Measurements from ENCODE around the gene PSORS1C2.
A peak's percentile ranks its signal among the peaks of the same experiment; 100 is the strongest.

PSORS1C2 gene

DNA sequence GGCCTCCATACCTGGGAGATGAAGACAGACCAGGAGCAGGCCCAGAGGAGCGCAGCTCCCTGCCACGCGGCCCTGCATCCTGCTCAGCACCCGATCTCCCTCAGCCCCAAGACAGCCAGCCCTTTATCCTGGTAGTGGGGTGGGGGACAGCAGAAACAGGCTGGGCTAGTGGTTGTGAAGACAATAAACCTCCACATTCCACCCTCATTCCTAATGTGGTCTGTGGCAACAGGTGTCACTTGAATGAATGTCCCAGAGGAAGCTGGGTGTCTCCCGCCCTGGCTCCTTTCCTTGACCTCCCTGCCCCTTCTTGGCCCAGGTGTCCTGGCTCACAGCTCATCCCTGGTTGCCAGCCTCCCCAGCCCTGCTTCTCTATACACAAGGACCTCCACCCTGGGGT is 26.4 kb downstream of the PSORS1C2 start, which contains the start of gene C6orf15:
Gene C6orf15, minus strand, starts transcription at position 98 of the 400 bp plus-strand sequence. Its CDS starts 20 bp downstream, at position 78.
- DNase-seq = no peak

DNA sequence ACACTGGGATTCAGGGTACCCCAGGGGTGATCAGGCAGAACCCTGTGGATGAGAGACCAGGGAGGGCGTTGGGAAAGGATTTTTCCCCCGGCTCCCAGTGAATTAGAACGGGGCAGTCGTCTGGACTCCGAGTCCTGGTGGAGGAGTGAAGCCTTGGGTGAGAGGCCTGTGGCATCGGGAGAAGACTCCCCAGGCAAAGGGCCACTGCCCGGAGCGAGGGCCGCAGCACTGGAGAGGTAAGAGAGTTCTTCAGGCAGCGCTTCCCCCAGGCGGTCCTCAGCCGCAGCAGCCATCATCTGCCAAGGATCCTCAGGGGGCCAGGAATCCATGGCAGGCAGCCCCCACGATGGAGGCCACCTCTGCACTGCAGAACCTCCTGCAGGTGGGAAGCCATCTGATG is 27.2 kb downstream of the PSORS1C2 start:
- DNase-seq = no peak

DNA sequence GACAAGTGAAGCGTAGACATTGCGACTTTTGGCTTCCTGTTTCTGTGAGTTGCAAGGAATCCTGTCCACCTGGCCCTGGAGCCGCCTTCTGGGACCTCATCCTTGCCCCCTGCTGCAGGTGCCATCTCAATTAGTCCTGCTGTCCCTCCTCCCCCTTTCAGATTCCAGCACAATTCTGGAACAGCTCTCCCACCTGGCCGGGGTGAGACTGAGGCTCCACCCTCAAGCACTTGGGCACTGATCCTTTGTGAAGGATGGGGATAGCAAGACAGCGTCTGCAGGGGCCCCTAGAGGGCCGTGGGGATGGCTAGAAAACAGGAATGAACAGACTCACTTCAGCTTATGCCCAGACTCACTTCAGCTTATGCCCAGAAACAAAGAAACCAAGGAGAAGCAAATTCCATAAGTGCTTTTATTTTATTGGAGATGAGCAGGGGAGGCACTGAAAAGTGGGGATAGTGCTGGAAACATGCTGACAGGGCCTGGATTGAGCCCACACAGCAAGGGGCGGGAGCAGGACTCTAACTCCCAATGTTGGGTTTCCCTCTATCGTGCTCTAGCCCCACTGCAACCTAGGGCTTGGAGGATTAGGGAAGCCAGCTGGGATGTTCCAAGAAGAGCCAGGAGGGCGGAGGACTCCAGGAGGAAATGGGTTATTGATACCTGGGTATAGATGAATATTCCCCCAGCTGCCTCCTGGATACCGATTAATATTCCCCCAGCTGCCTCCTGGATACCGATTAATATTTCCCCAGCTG is 27.9 kb downstream of the PSORS1C2 start:
- DNase-seq = no peak

DNA sequence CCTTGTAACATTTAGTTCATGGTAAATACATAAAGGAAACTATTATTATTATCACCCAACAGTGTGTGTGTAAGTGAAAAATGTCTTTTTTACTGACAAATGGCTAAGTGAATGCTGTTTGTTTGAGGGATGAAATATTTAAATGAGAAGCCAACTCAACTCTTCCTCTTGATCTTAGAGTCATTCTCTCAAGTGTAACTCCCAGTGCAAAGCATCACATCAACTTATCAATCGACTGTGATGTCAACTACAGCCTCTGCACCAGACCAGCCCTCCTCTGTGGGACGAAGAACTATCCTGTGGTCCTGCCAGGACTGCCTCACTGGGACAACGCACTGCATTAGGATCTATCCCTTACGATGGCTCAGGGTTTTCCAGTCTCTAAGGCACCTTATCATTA is 31.8 kb downstream of the PSORS1C2 start:
- DNase-seq = no peak

DNA sequence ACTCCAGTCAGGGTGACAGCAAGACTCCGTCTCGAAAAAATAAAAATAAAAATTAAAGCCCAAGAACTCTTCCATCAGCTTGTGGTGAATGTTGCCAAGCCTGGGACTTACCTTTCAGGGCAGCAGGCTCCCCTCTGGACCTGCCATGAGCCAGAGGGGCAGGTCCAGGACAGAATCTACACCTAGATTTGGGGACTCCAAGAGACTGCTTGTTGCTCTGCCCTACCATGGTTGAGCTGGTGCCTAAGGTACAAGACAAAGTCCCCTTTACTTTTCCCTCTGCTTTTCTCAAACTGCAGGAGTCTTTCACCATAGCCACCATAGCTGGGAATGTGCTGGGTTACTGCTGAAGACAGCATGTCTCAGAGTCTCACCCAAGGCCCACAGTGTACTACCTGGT is 35.7 kb downstream of the PSORS1C2 start:
- no peak for DNase-seq

DNA sequence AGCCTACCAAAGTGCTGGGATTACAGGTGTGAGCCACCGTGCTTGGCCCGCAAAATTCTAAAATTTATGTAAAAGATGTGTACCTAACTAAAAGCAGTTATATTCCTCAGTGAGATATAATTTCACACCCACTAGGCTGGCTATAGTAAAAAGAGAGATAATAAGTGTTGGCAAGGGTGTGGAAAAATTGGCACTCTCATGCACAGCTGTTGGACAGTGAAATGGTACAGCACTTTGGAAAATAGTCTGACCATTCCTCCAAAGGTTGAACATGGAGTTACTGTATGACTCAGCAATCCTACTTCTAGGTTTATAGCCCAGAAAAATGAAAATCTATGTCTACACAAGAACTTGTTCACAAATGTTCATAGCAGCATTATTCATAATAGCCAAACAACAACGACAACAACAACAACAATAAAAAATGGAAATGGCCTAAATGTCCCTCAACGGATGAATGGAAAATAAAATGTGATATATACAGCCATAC is 40.4 kb downstream of the PSORS1C2 start:
- no peak for DNase-seq

DNA sequence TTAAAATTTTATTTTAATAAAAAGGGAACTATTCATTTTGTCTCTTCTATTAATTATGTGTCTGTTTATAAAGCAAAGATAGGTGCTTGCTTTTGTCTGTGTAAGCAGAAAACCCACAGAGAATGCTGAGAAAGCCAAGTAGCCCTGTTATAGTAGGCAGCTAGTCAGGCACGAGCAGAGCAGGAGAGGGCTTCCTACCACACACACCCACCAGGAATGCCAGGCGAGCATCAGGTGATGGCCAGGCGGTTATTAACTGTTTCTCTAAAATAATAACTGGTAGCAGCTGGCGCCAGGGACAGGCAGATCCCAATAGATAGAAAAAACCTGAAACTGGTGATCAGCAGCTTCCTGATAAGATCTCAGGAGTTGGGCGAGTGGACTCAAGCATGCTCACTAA is 42.2 kb downstream of the PSORS1C2 start:
- no peak for DNase-seq

DNA sequence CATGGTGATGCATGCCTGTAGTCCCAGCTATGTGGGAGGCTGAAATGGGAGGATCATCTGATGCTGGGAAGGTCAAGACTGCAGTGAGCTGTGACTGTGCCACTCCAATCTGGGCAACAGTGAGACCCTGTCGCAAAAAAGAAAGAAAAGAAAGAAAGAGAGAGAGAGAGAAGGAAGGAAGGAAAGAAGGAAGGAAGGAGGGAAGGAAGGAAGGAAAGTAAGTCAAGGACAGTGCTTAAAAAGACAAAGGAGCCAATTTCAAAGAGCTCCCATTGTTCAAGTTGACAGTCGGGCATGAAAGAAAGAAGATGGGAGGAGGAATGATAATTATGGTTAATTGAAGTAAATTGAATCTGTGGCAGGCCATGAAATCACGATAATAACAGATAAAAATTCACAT is 42.7 kb downstream of the PSORS1C2 start:
- no peak for DNase-seq

DNA sequence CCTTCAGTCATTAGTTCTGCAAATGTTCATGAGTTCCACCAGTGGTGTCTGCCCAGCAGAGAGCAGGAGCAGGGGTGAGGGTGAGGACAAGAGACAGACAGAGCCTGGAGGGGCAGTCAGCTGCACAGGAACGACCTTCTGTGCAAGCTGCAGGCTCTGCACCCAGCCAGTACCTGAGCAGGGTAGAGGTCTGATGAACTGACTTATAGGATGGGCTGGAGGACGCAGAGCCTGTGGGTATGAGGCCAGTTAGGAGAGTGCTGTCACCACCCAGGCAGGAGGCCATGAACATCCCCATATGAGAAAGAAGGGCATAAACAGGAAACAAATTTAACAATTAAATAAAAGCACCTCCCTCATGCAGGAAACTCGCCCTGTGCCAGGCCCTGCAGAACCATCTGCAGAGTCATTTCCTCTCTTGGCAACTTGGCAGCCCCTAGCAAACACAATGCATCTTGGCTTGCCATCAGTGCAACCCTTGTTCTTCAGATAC is 44.4 kb downstream of the PSORS1C2 start:
- no peak for DNase-seq

DNA sequence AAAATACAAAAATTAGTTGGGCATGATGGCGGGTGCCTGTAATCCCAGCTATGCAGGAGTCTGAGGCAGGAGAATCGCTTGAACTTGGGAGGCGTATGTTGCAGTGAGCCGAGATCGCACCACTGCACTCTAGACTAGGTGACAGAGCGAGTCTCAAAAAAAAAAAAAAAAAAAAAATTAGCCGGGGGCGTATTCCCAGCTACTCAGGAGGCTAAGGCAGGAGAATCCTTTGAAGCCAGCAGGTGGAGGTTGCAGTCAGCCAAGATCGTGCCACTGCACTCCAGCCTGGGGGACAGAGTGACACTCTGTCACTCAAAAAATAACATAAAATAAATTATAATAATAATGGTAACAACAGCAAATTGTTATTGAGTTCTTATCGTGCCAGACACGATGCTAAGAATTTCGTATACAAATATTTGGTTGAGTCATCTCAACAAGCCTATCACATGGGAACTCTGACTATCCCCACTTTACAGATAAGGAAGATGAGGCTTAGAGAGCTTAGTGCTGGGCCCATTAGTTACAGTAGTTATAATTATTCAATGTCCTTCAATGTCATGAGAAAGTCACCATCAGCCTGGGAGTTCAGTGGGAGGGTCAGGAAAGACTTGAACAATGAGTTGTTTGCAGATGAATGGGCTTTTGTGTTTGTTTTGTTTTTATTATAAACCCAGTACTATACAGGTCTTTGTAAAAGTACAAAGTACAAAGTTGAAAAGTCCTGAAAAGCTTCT is 45.9 kb downstream of the PSORS1C2 start:
- DNase-seq = peak; percentile 25

DNA sequence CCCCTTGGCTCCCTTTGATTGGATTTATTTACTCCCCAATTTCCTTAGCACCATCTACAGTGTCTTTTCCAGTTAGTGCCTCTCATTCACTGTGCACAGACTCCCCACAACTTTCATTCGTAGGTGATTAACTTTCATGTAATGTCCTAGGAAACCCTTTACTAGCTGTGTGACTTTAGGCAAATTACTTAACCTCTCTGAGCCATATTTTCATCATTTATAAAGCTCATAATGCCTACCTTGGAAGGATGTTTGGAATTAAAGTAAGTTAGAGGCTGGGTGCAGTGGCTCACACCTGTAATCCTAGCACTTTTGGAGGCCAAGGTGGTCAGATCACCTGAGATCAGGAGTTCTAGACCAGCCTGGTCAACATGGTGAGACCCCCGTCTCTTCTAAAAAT is 46.6 kb downstream of the PSORS1C2 start:
- DNase-seq = no peak

DNA sequence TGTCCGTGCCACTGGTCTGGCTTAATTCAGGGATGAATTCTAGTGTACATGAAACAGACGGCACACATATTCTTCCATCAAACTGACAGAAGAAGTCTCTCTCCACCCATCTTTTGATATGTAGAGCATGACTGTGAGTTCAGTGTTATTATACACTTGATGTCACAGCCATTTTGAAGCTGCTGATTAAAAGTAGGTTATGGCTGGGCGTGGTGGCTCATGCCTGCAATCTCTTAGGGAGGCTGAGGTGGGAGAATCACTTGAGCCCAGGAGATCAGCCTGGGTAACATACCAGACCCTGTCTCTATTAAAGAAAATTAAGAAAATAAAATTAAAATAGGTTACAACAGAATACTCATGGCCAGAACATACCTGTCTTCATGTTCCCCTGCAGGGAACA is 47.2 kb downstream of the PSORS1C2 start:
- no peak for DNase-seq

DNA sequence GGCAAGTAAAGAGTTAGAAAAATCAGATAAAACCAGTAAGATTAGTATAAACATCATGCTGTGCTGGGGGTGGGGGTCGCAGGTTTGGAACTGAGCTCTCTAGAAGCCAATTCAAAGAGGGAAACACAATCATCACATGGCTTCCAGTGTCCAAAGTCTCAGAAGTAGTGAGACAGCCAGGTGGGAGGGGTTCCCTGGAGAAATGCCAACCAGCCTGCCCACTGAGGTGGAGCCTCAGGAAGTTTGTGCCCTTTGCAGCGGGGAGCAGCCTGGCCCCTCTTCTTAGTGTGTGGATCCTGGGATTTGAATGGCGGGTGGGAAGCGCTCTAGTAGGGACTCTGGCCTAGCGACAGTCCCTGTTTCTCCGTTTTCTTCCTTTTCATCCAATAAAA is 47.9 kb downstream of the PSORS1C2 start:
- no peak for DNase-seq

DNA sequence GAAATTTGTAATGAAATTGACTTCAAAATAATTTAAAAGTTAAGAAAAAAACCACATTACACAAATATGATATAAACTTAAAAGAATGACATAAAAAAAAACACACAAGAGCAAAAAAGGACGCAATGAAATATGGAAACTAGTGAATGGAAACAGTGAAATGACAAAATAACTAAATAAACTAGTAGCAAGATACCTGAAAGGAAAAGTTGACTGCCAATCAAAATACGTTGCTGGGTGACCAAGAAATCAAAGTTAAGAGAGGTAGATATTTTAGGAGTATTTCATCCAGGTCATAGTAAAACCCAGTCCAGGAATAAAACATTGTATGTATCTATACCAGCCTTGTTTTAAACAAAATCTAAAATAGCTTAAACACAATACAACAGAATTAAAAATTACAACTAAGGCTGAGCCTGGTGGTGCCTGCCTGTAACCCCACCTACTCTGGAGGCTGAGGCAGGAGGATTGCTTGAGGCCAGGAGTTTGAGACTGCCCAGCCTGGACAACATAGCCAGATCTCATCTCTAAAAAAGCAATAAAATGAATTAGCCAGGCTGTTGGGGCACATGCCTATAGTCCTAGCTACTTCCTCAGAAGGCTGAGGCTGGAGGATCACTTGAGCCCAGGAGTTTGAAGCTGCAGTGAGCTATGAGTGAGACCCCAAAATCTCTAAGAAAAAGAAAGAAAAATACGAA is 48.4 kb downstream of the PSORS1C2 start:
- DNase-seq = no peak

All from OCI-M1 (cell line).